Caco-2 (cell line): ENCODE measurements around the gene ARHGEF38. TPM values are rescaled to one million over a fixed set of nuclear protein-coding genes. Genes with fewer than 3 reads are reported as not detected.

Experiments used
- total RNA-seq: library from RNA; stranded (reverse); gene quantifications from 2 replicates; pipeline ENCODE4 v1.2.3, GENCODE V29; 2022

The ARHGEF38 gene
- total RNA-seq, 1 experiment from 2014 or later = 3.5 TPM

Other genes starting within 250 kb of the ARHGEF38 start
- 70.1 and 85.4 TPM in 2 replicates for gene PPA2, start 78.6 kb upstream of the ARHGEF38 start, total RNA-seq
- gene INTS12, start 156.1 kb downstream of the ARHGEF38 start, total RNA-seq = 16.1 and 19.2 TPM in 2 replicates
- gene GSTCD, start 156.2 kb downstream of the ARHGEF38 start, total RNA-seq = 20.5 and 21.3 TPM in 2 replicates